ENCODE results near the gene MRPL37. TPM values are rescaled to one million over a fixed set of nuclear protein-coding genes. Genes with fewer than 3 reads are reported as not detected.

MRPL37 gene
- total RNA-seq, 1 donor from 2014 or later: 41.8 TPM

GRCh38 chr1:54254055-54254454 is 54.1 kb downstream of the MRPL37 start:
- H3K27ac ChIP-seq: no peak overlapping the region
- no peak for DNase-seq
- ATAC-seq: peak in 1 of 2 donors; percentile 22

DNA sequence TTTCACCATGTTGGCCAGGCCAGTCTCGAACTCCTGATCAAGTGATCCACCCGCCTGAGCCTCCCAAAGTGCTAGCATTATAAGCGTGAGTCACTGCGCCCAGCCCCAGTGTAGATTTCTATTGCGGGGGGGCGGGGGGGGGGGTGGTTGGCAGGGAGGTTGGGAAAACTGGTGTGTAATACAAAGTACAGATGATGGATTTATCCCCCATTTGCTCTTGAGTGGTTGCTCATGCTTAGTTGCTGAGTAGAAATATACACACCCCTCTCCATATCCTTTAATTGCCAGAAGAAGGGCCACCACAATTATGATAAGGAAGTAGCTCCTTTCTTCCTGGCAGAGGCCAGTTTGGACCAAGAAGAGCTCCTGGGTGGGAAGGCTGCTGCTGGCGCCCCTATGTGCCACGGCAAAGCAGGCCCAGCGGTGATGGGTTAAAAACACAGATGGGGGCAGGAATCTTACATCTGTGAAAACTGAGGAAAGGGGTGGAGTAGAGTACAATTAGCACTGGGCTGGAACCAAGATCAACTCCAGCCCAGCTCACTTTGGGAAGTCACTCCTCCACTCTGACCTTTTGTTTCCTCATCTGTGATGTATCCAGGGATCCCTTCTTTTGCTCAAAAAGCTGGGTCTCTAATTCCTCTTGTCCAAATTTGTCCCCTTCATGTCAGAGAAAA is 55.2 kb downstream of the MRPL37 start:
- Histone ChIP-seq H3K27ac (no peak overlapping the region), H3K4me1 (no peaks in the 10 kb centered on the region), H3K27me3 (ENCODE audit: low read depth) (no peaks in the 10 kb centered on the region), H3K36me3 (peaks cover 14% of the 10 kb centered on the region), H3K4me3 (no peak overlapping the region), H3K9me3 (no peaks in the 10 kb centered on the region)
- TF ChIP-seq CTCF (IDR thresholded peaks at IDR 0.05): no peak
- ATAC-seq (no peak), DNase-seq (no peak)
- intact Hi-C loops (cut with DNase I): no loop called here

More at GRCh38 chr1:54254055-54254454, 54.1 kb downstream of the MRPL37 start:
- H3K4me3 ChIP-seq: no peak overlapping the region
- H3K27me3 ChIP-seq (ENCODE audit: low read depth): no peaks in the 10 kb centered on the region
- H3K36me3 ChIP-seq: peaks cover 16% of the 10 kb centered on the region
- H3K4me1 ChIP-seq: no peaks in the 10 kb centered on the region
- intact Hi-C loops (cut with DNase I): no loop called here
- no peaks in the 10 kb centered on the region for H3K9me3 ChIP-seq
- TF ChIP-seq CTCF (IDR thresholded peaks at IDR 0.05): no peak

GRCh38 chr1:54256522-54257345 is 56.8 kb downstream of the MRPL37 start:
- intact Hi-C loops (cut with DNase I): no loop called here
- no peaks in the 10 kb centered on the region for H3K27me3 ChIP-seq (ENCODE audit: low read depth)

DNA sequence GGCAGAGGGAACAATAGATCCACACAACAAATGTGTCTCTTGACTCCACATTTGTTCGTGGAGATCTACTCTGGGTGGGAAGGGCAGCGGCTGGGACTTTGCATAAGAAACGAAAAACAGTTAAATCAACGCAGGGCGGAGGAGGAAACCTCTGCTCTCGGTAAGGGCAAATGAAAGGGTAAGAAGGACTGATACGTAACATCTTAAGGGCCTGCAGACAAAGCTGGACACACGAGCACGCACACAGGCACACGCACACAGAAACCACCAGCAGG is 57.3 kb downstream of the MRPL37 start:
- intact Hi-C loops (cut with DNase I): no loop called here
- Histone ChIP-seq H3K27me3 (ENCODE audit: low read depth) (no peaks in the 10 kb centered on the region), H3K4me3 (no peak overlapping the region), H3K27ac (no peak overlapping the region), H3K4me1 (no peaks in the 10 kb centered on the region), H3K9me3 (no peaks in the 10 kb centered on the region), H3K36me3 (no peaks in the 10 kb centered on the region)
- DNase-seq: no peak
- ATAC-seq: no peak
- TF ChIP-seq CTCF (IDR thresholded peaks at IDR 0.05): no peak

More at GRCh38 chr1:54256522-54257345, 56.8 kb downstream of the MRPL37 start:
- H3K4me1 ChIP-seq: no peaks in the 10 kb centered on the region
- no peak for ATAC-seq
- peaks cover 2% of the 10 kb centered on the region for H3K36me3 ChIP-seq
- DNase-seq: no peak
- no peak overlapping the region for H3K27ac ChIP-seq
- no peak for TF ChIP-seq CTCF (IDR thresholded peaks at IDR 0.05)
- H3K4me3 ChIP-seq: no peak overlapping the region
- H3K9me3 ChIP-seq: no peaks in the 10 kb centered on the region

DNA sequence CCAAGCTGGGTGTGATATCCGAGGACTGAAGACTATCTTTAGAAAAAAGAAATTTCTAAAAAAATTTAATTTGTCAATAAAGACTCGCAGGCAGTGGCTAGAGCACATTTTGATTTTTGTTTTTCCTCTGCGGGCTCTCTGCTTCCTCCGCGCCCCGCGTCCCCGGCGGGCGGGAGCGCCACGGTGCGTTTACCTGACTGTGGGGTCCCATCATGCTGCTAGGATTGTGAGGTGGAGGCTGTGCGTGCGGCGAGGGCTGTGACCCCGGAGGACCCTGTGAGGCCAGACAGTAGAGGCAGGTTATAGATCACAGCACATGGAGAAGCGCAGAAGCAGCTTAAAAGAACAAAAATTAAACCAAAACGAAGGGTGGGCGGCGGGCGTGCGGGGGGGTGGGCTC is 57.9 kb downstream of the MRPL37 start:
- H3K9me3 ChIP-seq: no peaks in the 10 kb centered on the region
- no peak for ATAC-seq
- no peaks in the 10 kb centered on the region for H3K27me3 ChIP-seq (ENCODE audit: low read depth)
- no peaks in the 10 kb centered on the region for H3K36me3 ChIP-seq
- intact Hi-C loops (cut with DNase I): no loop called here
- H3K27ac ChIP-seq: no peak overlapping the region
- H3K4me1 ChIP-seq: peaks cover 5% of the 10 kb centered on the region
- no peak for TF ChIP-seq CTCF (IDR thresholded peaks at IDR 0.05)
- no peak for DNase-seq
- H3K4me3 ChIP-seq: no peak overlapping the region
